Hepatocyte (in vitro differentiated cells): ENCODE measurements around the gene SLC1A2. TPM values are rescaled to one million over a fixed set of nuclear protein-coding genes. Genes with fewer than 3 reads are reported as not detected.

ENCODE experiments used
- DNase-seq: peaks from one replicate; pipeline ENCODE4 v3.0.0-alpha.2; 2016; ENCODE audit warnings: low spot score
- H2AFZ ChIP-seq: fragments of 200-600 bp; sonication (generic); 2 replicates; pipeline ENCODE4 v1.6.0; 2016; ENCODE audit warnings: antibody characterized with exemption, mild to moderate bottlenecking
- H3K27ac ChIP-seq: fragments of 200-600 bp; sonication (generic); 2 replicates; pipeline ENCODE4 v1.5.1; 2016; ENCODE audit warnings: mild to moderate bottlenecking
- H3K27me3 ChIP-seq: fragments of 200-600 bp; sonication (generic); 2 replicates; pipeline ENCODE4 v1.6.1; 2016
- H3K36me3 ChIP-seq: fragments of 200-600 bp; sonication (generic); replicated peaks from 2 replicates; pipeline ENCODE4 v1.5.1; 2016; ENCODE audit warnings: low read depth; ENCODE audit not compliant: insufficient read depth
- H3K4me1 ChIP-seq: fragments of 200-600 bp; sonication (generic); 2 replicates; pipeline ENCODE4 v1.5.1; 2016; ENCODE audit warnings: mild to moderate bottlenecking, moderate library complexity; ENCODE audit not compliant: insufficient read depth
- H3K4me2 ChIP-seq: fragments of 200-600 bp; sonication (generic); 2 replicates; pipeline ENCODE4 v1.6.0; 2016
- H3K4me3 ChIP-seq: fragments of 200-600 bp; sonication (generic); 2 replicates; pipeline ENCODE4 v1.5.1; 2016; ENCODE audit warnings: mild to moderate bottlenecking
- H3K79me2 ChIP-seq: fragments of 200-600 bp; sonication (generic); 2 replicates; pipeline ENCODE4 v1.6.0; 2017; ENCODE audit warnings: mild to moderate bottlenecking
- H3K9me2 ChIP-seq: fragments of 200-600 bp; sonication (generic); replicated peaks from 2 replicates; pipeline ENCODE4 v1.6.0; 2017; ENCODE audit warnings: mild to moderate bottlenecking; ENCODE audit not compliant: insufficient read depth
- H3K9me3 ChIP-seq: fragments of 200-600 bp; sonication (generic); 2 replicates; pipeline ENCODE4 v1.5.1; 2016; ENCODE audit warnings: low read depth, mild to moderate bottlenecking
- H4K20me1 ChIP-seq: fragments of 200-600 bp; sonication (generic); 2 replicates; pipeline ENCODE4 v1.6.0; 2016; ENCODE audit warnings: mild to moderate bottlenecking; ENCODE audit not compliant: insufficient read depth, poor library complexity, severe bottlenecking
- CTCF ChIP-seq: fragments of 200-600 bp; sonication (generic); IDR thresholded peaks from 2 replicates; pipeline ENCODE4 v1.5.1; 2016; ENCODE audit warnings: antibody characterized with exemption, mild to moderate bottlenecking; ENCODE audit not compliant: poor library complexity
- EZH2 ChIP-seq: fragments of 200-600 bp; sonication (generic); IDR thresholded peaks from 2 replicates; pipeline ENCODE4 v1.6.1; 2016; ENCODE audit warnings: antibody characterized with exemption, mild to moderate bottlenecking, borderline replicate concordance
- EZH2phosphoT487 ChIP-seq: fragments of 200-600 bp; sonication (generic); IDR thresholded peaks from one replicate; pipeline ENCODE4 v1.6.1; 2018; ENCODE audit warnings: antibody characterized with exemption, mild to moderate bottlenecking, low read depth, moderate library complexity; ENCODE audit not compliant: unreplicated experiment, severe bottlenecking
- WGBS: methylation state at CpG from one replicate; pipeline ENCODE4 v1.1.6; 2016; ENCODE audit warnings: low lambda C conversion rate; ENCODE audit errors: missing lambda C conversion rate; 5-methylcytosine and 5-hydroxymethylcytosine counted together
- polyA plus RNA-seq: library from polyadenylated mRNA; unstranded; fragments of >200 nt; fragmentation: Nextera tagmentation; extraction: Ambion mirVana; gene quantifications from 2 replicates; pipeline ENCODE4 v1.2.1, GENCODE V29; 2016
- total RNA-seq: library from RNA; depleted of rRNA; stranded (reverse); fragments of >200 nt; gene quantifications from 2 replicates; pipeline ENCODE4 v1.2.3, GENCODE V29; 2014

SLC1A2 gene
- total and polyA plus RNA-seq, 2 experiments from 2014 or later: 0.59 to 2.9 TPM

GRCh38 chr11:35241531-35241930 lies 177.8 kb downstream of the SLC1A2 start:
- H2AFZ ChIP-seq: no peak overlapping the region

GRCh38 chr11:35241083-35241482 lies 178.3 kb downstream of the SLC1A2 start:
- 89% methylated on average over 1 of the region's 1 CpG for whole genome bisulfite sequencing

More at GRCh38 chr11:35241531-35241930, 177.8 kb downstream of the SLC1A2 start:
- no peak for DNase-seq
- WGBS: 94% methylated on average over 1 of the region's 1 CpG
- Histone ChIP-seq H3K9me2 (no peaks in the 10 kb centered on the region), H3K4me1 (no peaks in the 10 kb centered on the region), H3K4me3 (no peak overlapping the region), H3K27ac (no peak overlapping the region), H3K4me2 (no peak overlapping the region), H4K20me1 (no peaks in the 10 kb centered on the region), H3K36me3 (no peaks in the 10 kb centered on the region), H3K9me3 (no peaks in the 10 kb centered on the region), H3K27me3 (no peaks in the 10 kb centered on the region), H3K79me2 (no peaks in the 10 kb centered on the region)
- no peak for TF ChIP-seq EZH2phosphoT487

GRCh38 chr11:35239471-35240075 lies 179.8 kb downstream of the SLC1A2 start:
- TF ChIP-seq CTCF (no peak), EZH2 (no peak), EZH2phosphoT487 (no peak)
- DNase-seq: no peak
- H4K20me1 ChIP-seq: no peaks in the 10 kb centered on the region
- H3K36me3 ChIP-seq: no peaks in the 10 kb centered on the region
- 58% methylated on average over 2 of the region's 4 CpGs for WGBS
- H3K4me1 ChIP-seq: no peaks in the 10 kb centered on the region
- H3K9me2 ChIP-seq: no peaks in the 10 kb centered on the region
- H3K79me2 ChIP-seq: no peaks in the 10 kb centered on the region
- H3K4me2 ChIP-seq: no peak overlapping the region
- H3K27me3 ChIP-seq: no peaks in the 10 kb centered on the region
- H3K27ac ChIP-seq: no peak overlapping the region
- H3K9me3 ChIP-seq: no peaks in the 10 kb centered on the region
- no peak overlapping the region for H3K4me3 ChIP-seq
- no peak overlapping the region for H2AFZ ChIP-seq

More at GRCh38 chr11:35241083-35241482, 178.3 kb downstream of the SLC1A2 start:
- Histone ChIP-seq H3K27ac (no peak overlapping the region), H3K27me3 (no peaks in the 10 kb centered on the region), H2AFZ (no peak overlapping the region), H3K4me2 (no peak overlapping the region), H3K9me3 (no peaks in the 10 kb centered on the region), H3K36me3 (no peaks in the 10 kb centered on the region), H3K9me2 (no peaks in the 10 kb centered on the region), H3K4me1 (no peaks in the 10 kb centered on the region), H3K79me2 (no peaks in the 10 kb centered on the region), H4K20me1 (no peaks in the 10 kb centered on the region), H3K4me3 (no peak overlapping the region)
- TF ChIP-seq EZH2 (no peak), CTCF (no peak), EZH2phosphoT487 (no peak)
- DNase-seq: no peak

GRCh38 chr11:35238882-35239281 lies 180.5 kb downstream of the SLC1A2 start:
- no peaks in the 10 kb centered on the region for H3K27me3 ChIP-seq
- no peak overlapping the region for H3K4me2 ChIP-seq
- no peaks in the 10 kb centered on the region for H3K4me1 ChIP-seq
- H2AFZ ChIP-seq: no peak overlapping the region
- H3K27ac ChIP-seq: no peak overlapping the region
- no peaks in the 10 kb centered on the region for H3K9me3 ChIP-seq
- no peaks in the 10 kb centered on the region for H3K79me2 ChIP-seq
- 79% methylated on average over 1 of the region's 1 CpG for WGBS
- no peak for DNase-seq
- no peaks in the 10 kb centered on the region for H3K36me3 ChIP-seq
- no peaks in the 10 kb centered on the region for H4K20me1 ChIP-seq
- H3K4me3 ChIP-seq: no peak overlapping the region
- no peaks in the 10 kb centered on the region for H3K9me2 ChIP-seq
- TF ChIP-seq EZH2: no peak
- no peak for TF ChIP-seq EZH2phosphoT487
- TF ChIP-seq CTCF: no peak
